AG08396 (cell line): ENCODE data around the gene LHX4.
A peak's percentile ranks its signal among the peaks of the same experiment; 100 is the strongest.

Experiments
- DNase-seq: peaks from one replicate; pipeline ENCODE4 v3.0.0; 2012; ENCODE audit warnings: low spot score, mixed read lengths

Gene LHX4

GRCh38 chr1:180229483-180230415, at the start of gene LHX4:
Gene LHX4, plus strand, starts transcription at chr1:180230264. Its CDS starts 266 bp downstream, at chr1:180230530.
- DNase-seq, result peak; percentile 85

- no peak for DNase-seq
Measured at GRCh38 chr1:180181048-180181447, 49.0 kb upstream of the LHX4 start.

GRCh38 chr1:180181996-180182642, 47.9 kb upstream of the LHX4 start:
- DNase-seq, result no peak

- DNase-seq, result no peak
Measured at GRCh38 chr1:180182643-180183311, 47.3 kb upstream of the LHX4 start.

GRCh38 chr1:180183426-180183825, 46.6 kb upstream of the LHX4 start:
- no peak for DNase-seq

GRCh38 chr1:180184041-180184440, 46.0 kb upstream of the LHX4 start:
- DNase-seq, result no peak

- no peak for DNase-seq
Measured at GRCh38 chr1:180185281-180185680, 44.8 kb upstream of the LHX4 start.

GRCh38 chr1:180185971-180186645, 44.0 kb upstream of the LHX4 start:
- DNase-seq, result no peak

GRCh38 chr1:180186831-180187230, 43.2 kb upstream of the LHX4 start:
- DNase-seq, result no peak

- no peak for DNase-seq
Measured at GRCh38 chr1:180187626-180188025, 42.4 kb upstream of the LHX4 start.

- peak; percentile 78 for DNase-seq
Measured at GRCh38 chr1:180188091-180188506, 42.0 kb upstream of the LHX4 start.

GRCh38 chr1:180188684-180189175, 41.3 kb upstream of the LHX4 start:
- DNase-seq, result no peak

- no peak for DNase-seq
Measured at GRCh38 chr1:180190091-180190490, 40.0 kb upstream of the LHX4 start.

- DNase-seq, result no peak
Measured at GRCh38 chr1:180192172-180192571, 37.9 kb upstream of the LHX4 start.

GRCh38 chr1:180193141-180194047, 36.7 kb upstream of the LHX4 start:
- no peak for DNase-seq

- no peak for DNase-seq
Measured at GRCh38 chr1:180194048-180194425, 36.0 kb upstream of the LHX4 start.

- no peak for DNase-seq
Measured at GRCh38 chr1:180194546-180195207, 35.4 kb upstream of the LHX4 start.

- no peak for DNase-seq
Measured at GRCh38 chr1:180195401-180195800, 34.7 kb upstream of the LHX4 start.

GRCh38 chr1:180195916-180196315, 34.1 kb upstream of the LHX4 start:
- no peak for DNase-seq

- no peak for DNase-seq
Measured at GRCh38 chr1:180196436-180197003, 33.5 kb upstream of the LHX4 start.
